Left ventricle myocardium inferior (tissue), 1 donor: ENCODE data around the gene SASH3. TPM values are rescaled to one million over a fixed set of nuclear protein-coding genes. Genes with fewer than 3 reads are reported as not detected.

Experiments
- DNase-seq: peaks from one replicate; pipeline ENCODE4 v3.0.0-alpha.2; 2020
- H3K27ac ChIP-seq: fragments of 200-600 bp; replicated peaks from 2 replicates; pipeline ENCODE4 v1.8.0; 2021
- H3K27me3 ChIP-seq: fragments of 200-600 bp; 2 replicates; pipeline ENCODE4 v1.8.0; 2021; ENCODE audit warnings: low read depth
- H3K36me3 ChIP-seq: fragments of 200-600 bp; 2 replicates; pipeline ENCODE4 v1.8.0; 2021
- H3K4me1 ChIP-seq: fragments of 200-600 bp; 2 replicates; pipeline ENCODE4 v1.8.0; 2021
- H3K4me3 ChIP-seq: fragments of 200-600 bp; 2 replicates; pipeline ENCODE4 v1.8.0; 2021; ENCODE audit warnings: mild to moderate bottlenecking, moderate library complexity
- H3K9me3 ChIP-seq: fragments of 200-600 bp; replicated peaks from 2 replicates; pipeline ENCODE4 v1.8.0; 2021
- CTCF ChIP-seq: fragments of 200-600 bp; IDR thresholded peaks from 2 replicates; pipeline ENCODE4 v1.8.0; 2021; ENCODE audit warnings: antibody characterized with exemption, mild to moderate bottlenecking, borderline replicate concordance
- intact Hi-C: fragments of 100-400 bp; cut with micrococcal nuclease; formaldehyde crosslinking; loops from one replicate; pipeline ENCODE4 v1.11.0; 2022
- total RNA-seq: library from RNA; stranded (reverse); fragmentation: NEBNext Ultra II Directional; extraction: Animal tissue kit (Norgen Biotek cat#: 25700); gene quantifications from one replicate; pipeline ENCODE4 v1.2.1, GENCODE V29; 2021
- donor health status: DM: no; HTN: yes; CAD: no; lungs with severe emphysema.

The SASH3 gene
- total RNA-seq, 1 donor from 2014 or later: 2.2 TPM

- Histone ChIP-seq H3K4me1 (no peaks in the 10 kb centered on the region), H3K4me3 (no peak overlapping the region), H3K9me3 (no peaks in the 10 kb centered on the region), H3K27ac (no peak overlapping the region), H3K27me3 (no peaks in the 10 kb centered on the region), H3K36me3 (no peaks in the 10 kb centered on the region)
- DNase-seq: no peak
- intact Hi-C loops: no loop called here
- no peak for TF ChIP-seq CTCF
These were observed 6.5 kb downstream of the SASH3 start for GRCh38 chrX:129786210-129786651.

DNA sequence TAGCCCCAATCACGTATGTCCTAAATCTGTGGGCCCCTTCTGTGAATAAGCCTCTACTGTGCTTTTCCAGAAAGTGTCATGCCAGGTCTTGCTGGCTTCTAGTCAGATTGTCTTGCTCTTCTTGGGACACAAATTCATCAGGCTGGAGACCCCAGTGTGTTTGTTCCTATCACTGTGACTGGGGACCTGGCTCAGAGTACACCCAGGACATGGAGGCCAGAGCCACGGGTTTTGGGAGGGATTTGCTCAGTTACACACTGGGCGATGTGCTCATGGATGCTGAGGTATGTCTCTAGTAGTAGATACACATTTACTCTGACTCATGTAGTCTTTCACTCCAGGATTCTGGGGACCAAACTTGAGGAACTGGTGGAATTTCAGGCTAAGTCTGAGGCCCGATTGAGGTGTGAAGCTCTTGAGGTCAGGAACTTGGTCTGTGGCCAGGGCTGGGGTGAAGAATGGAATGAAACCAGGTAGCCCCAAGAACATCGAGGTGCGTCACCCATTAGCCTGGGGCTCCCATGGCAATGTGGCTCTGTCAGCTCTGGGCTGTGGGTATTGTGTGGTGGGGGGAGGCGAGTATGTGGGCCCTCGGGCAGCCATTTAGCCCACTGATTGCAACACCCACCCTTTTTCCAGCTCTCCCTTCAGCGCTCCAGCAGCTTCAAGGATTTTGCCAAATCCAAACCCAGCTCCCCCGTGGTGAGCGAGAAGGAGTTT is 7.7 kb downstream of the SASH3 start:
- no peaks in the 10 kb centered on the region for H3K4me1 ChIP-seq
- no peak overlapping the region for H3K27ac ChIP-seq
- DNase-seq: no peak
- H3K36me3 ChIP-seq: no peaks in the 10 kb centered on the region
- H3K4me3 ChIP-seq: no peak overlapping the region
- H3K9me3 ChIP-seq: no peaks in the 10 kb centered on the region
- H3K27me3 ChIP-seq: no peaks in the 10 kb centered on the region
- intact Hi-C loops: no loop called here
- no peak for TF ChIP-seq CTCF

DNA sequence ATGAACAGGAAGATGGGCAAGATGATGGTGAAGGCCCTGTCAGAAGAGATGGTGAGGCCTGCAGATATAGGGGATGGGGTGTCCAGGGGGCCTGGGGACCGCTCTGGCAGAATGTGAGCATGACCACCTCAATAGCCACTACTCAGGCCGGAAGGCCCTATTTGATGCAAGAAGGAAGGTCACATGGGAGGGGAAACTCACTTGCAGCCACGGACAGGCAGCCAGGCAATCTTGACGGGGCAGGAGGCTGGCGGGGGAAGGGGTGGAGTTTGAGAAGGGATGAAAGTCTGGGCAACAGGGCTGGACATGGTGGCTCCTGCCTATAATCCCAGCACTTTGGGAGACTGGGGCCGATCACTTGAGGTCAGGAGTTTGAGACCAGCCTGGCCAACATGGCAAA is 8.8 kb downstream of the SASH3 start:
- DNase-seq: no peak
- intact Hi-C loops: no loop called here
- H3K36me3 ChIP-seq: no peaks in the 10 kb centered on the region
- H3K27me3 ChIP-seq: no peaks in the 10 kb centered on the region
- no peak overlapping the region for H3K4me3 ChIP-seq
- H3K9me3 ChIP-seq: no peaks in the 10 kb centered on the region
- H3K27ac ChIP-seq: no peak overlapping the region
- no peak for TF ChIP-seq CTCF
- H3K4me1 ChIP-seq: no peaks in the 10 kb centered on the region

DNA sequence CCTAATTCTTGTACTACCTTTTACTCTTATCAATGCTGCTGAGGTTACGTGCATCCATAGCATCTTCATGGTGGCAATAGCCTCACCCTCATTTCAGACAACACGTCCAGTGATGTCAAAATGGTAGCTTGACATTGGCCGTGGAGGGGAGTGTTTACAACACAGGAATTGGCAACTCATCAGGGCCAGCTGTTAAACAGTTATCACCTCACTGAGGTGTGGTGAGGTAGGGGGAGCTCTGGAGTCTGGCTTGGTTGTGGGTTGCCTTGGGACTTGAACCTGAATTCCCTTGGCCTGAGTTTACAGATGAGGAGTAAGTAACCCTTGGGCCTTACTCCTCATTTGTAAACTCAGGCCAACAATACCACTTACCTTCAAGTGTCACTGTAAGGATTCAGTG is 10.4 kb downstream of the SASH3 start:
- Histone ChIP-seq H3K27ac (no peak overlapping the region), H3K4me3 (no peak overlapping the region), H3K9me3 (no peaks in the 10 kb centered on the region), H3K4me1 (no peaks in the 10 kb centered on the region), H3K27me3 (no peaks in the 10 kb centered on the region), H3K36me3 (no peaks in the 10 kb centered on the region)
- DNase-seq: no peak
- intact Hi-C loops: no loop called here
- no peak for TF ChIP-seq CTCF

DNA sequence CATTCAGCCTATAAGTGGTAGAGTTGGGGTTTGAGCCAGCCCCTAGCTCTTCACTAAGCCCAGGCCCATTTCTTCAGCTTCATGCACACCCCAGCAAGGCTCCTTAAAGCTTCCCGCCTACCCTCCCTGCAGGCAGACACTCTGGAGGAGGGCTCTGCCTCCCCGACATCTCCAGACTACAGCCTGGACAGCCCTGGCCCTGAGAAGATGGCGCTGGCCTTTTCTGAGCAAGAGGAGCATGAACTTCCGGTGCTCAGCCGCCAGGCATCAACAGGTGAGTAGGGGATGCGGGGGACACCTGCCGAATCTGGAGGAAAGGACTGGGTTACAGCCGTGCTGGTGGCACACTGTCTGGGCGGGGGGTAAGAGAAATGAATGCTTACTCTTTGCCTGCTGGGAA is 11.1 kb downstream of the SASH3 start:
- Histone ChIP-seq H3K9me3 (no peaks in the 10 kb centered on the region), H3K4me1 (no peaks in the 10 kb centered on the region), H3K36me3 (no peaks in the 10 kb centered on the region), H3K27ac (no peak overlapping the region), H3K4me3 (no peak overlapping the region), H3K27me3 (no peaks in the 10 kb centered on the region)
- intact Hi-C loops: no loop called here
- TF ChIP-seq CTCF: no peak
- DNase-seq: no peak
